HEK293 (cell line): Measurements from ENCODE around the gene PRDX2.

Source experiments
- CTCF ChIA-PET: fragments of 350-600 bp; formaldehyde crosslinking; extraction: SDS; loops from one replicate; lab custom pipeline; 2021; ENCODE audit warnings: antibody characterized with exemption; lab: Yijun Ruan, JAX
- POLR2A ChIA-PET: fragments of 300-600 bp; formaldehyde crosslinking; extraction: SDS; loops from one replicate; lab custom pipeline; 2020; ENCODE audit warnings: antibody characterized with exemption, inconsistent platforms; lab: Yijun Ruan, JAX
- H3K27ac ChIP-seq: fragments of 200-500 bp; sonication (Bioruptor generic); 2 replicates; pipeline ENCODE4 v1.5.1; 2014; ENCODE audit warnings: low read depth, low read length, control low read depth, inconsistent platforms; ENCODE audit errors: extremely low read depth
- H3K36me3 ChIP-seq, 2 experiments: fragments of 200-500 bp in 1 of 2; sonication (Bioruptor generic) in 1 of 2; 1 replicate in 1 of 2; 2 replicates in 1 of 2; pipeline ENCODE4 v1.5.1; 2014 to 2017; ENCODE audit warnings: inconsistent platforms in 2 of 2, low read length in 2 of 2; ENCODE audit not compliant: control insufficient read depth in 2 of 2, insufficient read depth in 1 of 2
- H3K4me1 ChIP-seq: fragments of 200-500 bp; sonication (Bioruptor generic); 2 replicates; pipeline ENCODE4 v1.5.1; 2014; ENCODE audit warnings: mild to moderate bottlenecking, low read length, inconsistent platforms; ENCODE audit not compliant: control insufficient read depth, insufficient read depth
- H3K4me3 ChIP-seq: 2 replicates; pipeline ENCODE4 v1.5.1; 2011; ENCODE audit warnings: low read depth, mild to moderate bottlenecking, control low read depth, low read length, moderate library complexity
- H3K9me3 ChIP-seq: fragments of 200-500 bp; sonication (Bioruptor generic); 2 replicates; pipeline ENCODE4 v1.5.1; 2014; ENCODE audit warnings: low read depth, low read length, inconsistent platforms; ENCODE audit not compliant: control insufficient read depth, insufficient read depth
- EGR2 ChIP-seq: fragments of 450-650 bp; formaldehyde crosslinking; IDR thresholded peaks from 2 replicates; pipeline ENCODE4 v1.5.1; 2016; ENCODE audit warnings: low read depth, missing biosample characterization, missing genetic modification characterization
- GLIS1 ChIP-seq: fragments of 450-650 bp; formaldehyde crosslinking; IDR thresholded peaks from 2 replicates; pipeline ENCODE4 v1.5.1; 2016; ENCODE audit warnings: missing biosample characterization, missing genetic modification characterization
- GLIS2 ChIP-seq: fragments of 450-650 bp; formaldehyde crosslinking; IDR thresholded peaks from 2 replicates; pipeline ENCODE4 v1.5.1; 2016; ENCODE audit warnings: missing biosample characterization, missing genetic modification characterization
- HIC1 ChIP-seq: fragments of 450-650 bp; formaldehyde crosslinking; IDR thresholded peaks from 2 replicates; pipeline ENCODE4 v1.5.1; 2016; ENCODE audit warnings: missing biosample characterization, missing genetic modification characterization
- MZF1 ChIP-seq: fragments of 450-650 bp; formaldehyde crosslinking; IDR thresholded peaks from 2 replicates; pipeline ENCODE4 v1.5.1; 2017; ENCODE audit warnings: missing biosample characterization, missing genetic modification characterization, borderline replicate concordance
- PRDM1 ChIP-seq: fragments of 450-650 bp; formaldehyde crosslinking; IDR thresholded peaks from 2 replicates; pipeline ENCODE4; 2016; ENCODE audit warnings: missing biosample characterization, missing genetic modification characterization
- PRDM10 ChIP-seq: fragments of 450-650 bp; formaldehyde crosslinking; IDR thresholded peaks from 2 replicates; pipeline ENCODE4 v1.5.1; 2016; ENCODE audit warnings: missing biosample characterization, missing genetic modification characterization
- SCRT2 ChIP-seq: fragments of 450-650 bp; formaldehyde crosslinking; IDR thresholded peaks from 2 replicates; pipeline ENCODE4 v1.5.1; 2016; ENCODE audit warnings: missing biosample characterization, missing genetic modification characterization
- SP3 ChIP-seq: fragments of 450-650 bp; formaldehyde crosslinking; IDR thresholded peaks from 2 replicates; pipeline ENCODE4 v1.5.1; 2016; ENCODE audit warnings: missing biosample characterization, missing genetic modification characterization
- ZFHX2 ChIP-seq: fragments of 450-650 bp; formaldehyde crosslinking; conservative IDR thresholded peaks from 2 replicates; pipeline ENCODE4 v1.5.1; 2016; ENCODE audit warnings: missing biosample characterization, missing genetic modification characterization
- ZFP41 ChIP-seq: fragments of 450-650 bp; formaldehyde crosslinking; IDR thresholded peaks from 2 replicates; pipeline ENCODE4 v1.5.1; 2016; ENCODE audit warnings: missing biosample characterization, missing genetic modification characterization, borderline replicate concordance
- ZFP69B ChIP-seq: fragments of 450-650 bp; formaldehyde crosslinking; IDR thresholded peaks from 2 replicates; pipeline ENCODE4 v1.5.1; 2016; ENCODE audit warnings: missing biosample characterization, missing genetic modification characterization
- ZIC2 ChIP-seq: fragments of 450-650 bp; formaldehyde crosslinking; IDR thresholded peaks from 2 replicates; pipeline ENCODE4 v1.5.1; 2016; ENCODE audit warnings: missing biosample characterization, missing genetic modification characterization
- ZNF26 ChIP-seq: fragments of 450-650 bp; formaldehyde crosslinking; IDR thresholded peaks from 2 replicates; pipeline ENCODE4 v1.5.1; 2016; ENCODE audit warnings: missing biosample characterization, missing genetic modification characterization
- ZNF324 ChIP-seq: fragments of 450-650 bp; formaldehyde crosslinking; IDR thresholded peaks from 2 replicates; pipeline ENCODE4 v1.5.1; 2016; ENCODE audit warnings: missing biosample characterization, missing genetic modification characterization
- ZNF341 ChIP-seq: fragments of 450-650 bp; formaldehyde crosslinking; IDR thresholded peaks from 2 replicates; pipeline ENCODE4; 2016; ENCODE audit warnings: low read depth, missing biosample characterization, missing genetic modification characterization
- ZNF530 ChIP-seq: fragments of 450-650 bp; formaldehyde crosslinking; IDR thresholded peaks from 2 replicates; pipeline ENCODE4 v1.5.1; 2016; ENCODE audit warnings: low read depth, missing biosample characterization, missing genetic modification characterization
- ZNF544 ChIP-seq: fragments of 450-650 bp; formaldehyde crosslinking; IDR thresholded peaks from 2 replicates; pipeline ENCODE4 v1.5.0; 2017; ENCODE audit warnings: missing biosample characterization, missing genetic modification characterization
- ZNF571 ChIP-seq: fragments of 450-650 bp; formaldehyde crosslinking; IDR thresholded peaks from 2 replicates; pipeline ENCODE4 v1.5.0; 2017; ENCODE audit warnings: missing biosample characterization, missing genetic modification characterization
- ZNF626 ChIP-seq: fragments of 450-650 bp; sonication (Bioruptor Pico); formaldehyde crosslinking; IDR thresholded peaks from 2 replicates; pipeline ENCODE4 v1.5.1; 2018; ENCODE audit warnings: missing biosample characterization, missing genetic modification characterization, inconsistent platforms
- ZNF777 ChIP-seq: fragments of 450-650 bp; formaldehyde crosslinking; IDR thresholded peaks from 2 replicates; pipeline ENCODE4 v1.5.1; 2017; ENCODE audit warnings: missing biosample characterization, missing genetic modification characterization, borderline replicate concordance
- ZNF785 ChIP-seq: fragments of 450-650 bp; formaldehyde crosslinking; IDR thresholded peaks from 2 replicates; pipeline ENCODE4 v1.5.1; 2016; ENCODE audit warnings: missing biosample characterization, missing genetic modification characterization
- ZNF792 ChIP-seq: fragments of 450-650 bp; formaldehyde crosslinking; IDR thresholded peaks from 2 replicates; pipeline ENCODE4 v1.5.1; 2016; ENCODE audit warnings: missing biosample characterization, missing genetic modification characterization
- ZSCAN16 ChIP-seq: fragments of 450-650 bp; formaldehyde crosslinking; IDR thresholded peaks from 2 replicates; pipeline ENCODE4 v1.5.1; 2016; ENCODE audit warnings: missing biosample characterization, missing genetic modification characterization

PRDX2 gene

GRCh38 chr19:12786952-12787351 lies 14.6 kb downstream of the PRDX2 start:
- H3K27ac ChIP-seq, result no peak overlapping the region
- H3K9me3 ChIP-seq, result no peaks in the 10 kb centered on the region
- H3K36me3 ChIP-seq, result no peaks in the 10 kb centered on the region
- POLR2A ChIA-PET, result interaction anchor here (1.1 to 1.7 kb wide), 2 partner anchors 53 to 109 kb away, joined by 4 read pairs; partner anchors contain the start of gene TRIR
- no peak for TF ChIP-seq ZFP41 (tag by site-specific recombination)
- no peak for TF ChIP-seq ZNF571 (tag by site-specific recombination)
- no peak for TF ChIP-seq ZFHX2 (tag by site-specific recombination)
- TF ChIP-seq ZNF777, result no peak
- TF ChIP-seq ZSCAN16 (tag by site-specific recombination), result no peak
- TF ChIP-seq ZNF530, result no peak
- CTCF ChIA-PET, result interaction anchor here (0.6 to 3.4 kb wide), 5 partner anchors 9 to 191 kb away, joined by 3 to 20 read pairs (median 4); no protein-coding TSS in a partner anchor
- peaks cover 19% of the 10 kb centered on the region for H3K4me1 ChIP-seq
- H3K4me3 ChIP-seq, result no peak overlapping the region

GRCh38 chr19:12786141-12786870 lies 15.3 kb downstream of the PRDX2 start:
- POLR2A ChIA-PET, result interaction anchor here (1.1 to 1.7 kb wide), 2 partner anchors 52 to 108 kb away, joined by 4 read pairs; partner anchors contain the start of gene TRIR
- CTCF ChIA-PET, result interaction anchor here (3.3 to 3.4 kb wide), 2 partner anchors 9 to 26 kb away, joined by 11 to 20 read pairs; no protein-coding TSS in a partner anchor
- Histone ChIP-seq H3K4me1 (peaks cover 19% of the 10 kb centered on the region), H3K27ac (no peak overlapping the region)
- TF ChIP-seq PRDM1 (tag by site-specific recombination) (no peak), HIC1 (tag by site-specific recombination) (peak; percentile 52; the same call in 1 of the 2 replicates), ZNF785 (tag by site-specific recombination) (no peak), SCRT2 (tag by site-specific recombination) (no peak), EGR2 (no peak)
- TF ChIP-seq, all 188 proteins: peak for 1
- Histone ChIP-seq H3K36me3 (no peaks in the 10 kb centered on the region), H3K9me3 (no peaks in the 10 kb centered on the region), H3K4me3 (no peak overlapping the region)

GRCh38 chr19:12785431-12786031 lies 16.1 kb downstream of the PRDX2 start:
- H3K27ac ChIP-seq, result no peak overlapping the region
- no peak overlapping the region for H3K4me3 ChIP-seq
- ChIA-PET CTCF (no interaction called here), POLR2A (no interaction called here)
- peaks cover 16% of the 10 kb centered on the region for H3K4me1 ChIP-seq
- H3K36me3 ChIP-seq, result no peaks in the 10 kb centered on the region
- no peaks in the 10 kb centered on the region for H3K9me3 ChIP-seq
- TF ChIP-seq ZNF324 (tag by site-specific recombination) (no peak), ZNF341 (tag by site-specific recombination) (peak; percentile 64), ZFHX2 (tag by site-specific recombination) (no peak; the same call in 1 of the 2 replicates), MZF1 (tag by site-specific recombination) (no peak), GLIS2 (tag by site-specific recombination) (peak; percentile 51; the same call in 1 of the 2 replicates), GLIS1 (tag by site-specific recombination) (peak; percentile 92), ZNF544 (tag by site-specific recombination) (no peak), ZNF792 (tag by site-specific recombination) (no peak), SP3 (tag by site-specific recombination) (no peak), PRDM10 (0 out of 2 replicates have a peak, but pooled peaks have one; percentile 10), ZFP69B (tag by site-specific recombination) (peak; percentile 32; the same call in 1 of the 2 replicates), ZIC2 (tag by site-specific recombination) (peak; percentile 66), ZNF26 (tag by site-specific recombination) (no peak), ZNF626 (no peak)
